ENCODE results near the gene FER. TPM values are rescaled to one million over a fixed set of nuclear protein-coding genes. Genes with fewer than 3 reads are reported as not detected.

The FER gene
- total and polyA plus RNA-seq, 2 of the 8 experiments (the other 6 are each of a cell fraction or from before 2014, with no cell fraction given), result 1.3 to 15.8 TPM

DNA sequence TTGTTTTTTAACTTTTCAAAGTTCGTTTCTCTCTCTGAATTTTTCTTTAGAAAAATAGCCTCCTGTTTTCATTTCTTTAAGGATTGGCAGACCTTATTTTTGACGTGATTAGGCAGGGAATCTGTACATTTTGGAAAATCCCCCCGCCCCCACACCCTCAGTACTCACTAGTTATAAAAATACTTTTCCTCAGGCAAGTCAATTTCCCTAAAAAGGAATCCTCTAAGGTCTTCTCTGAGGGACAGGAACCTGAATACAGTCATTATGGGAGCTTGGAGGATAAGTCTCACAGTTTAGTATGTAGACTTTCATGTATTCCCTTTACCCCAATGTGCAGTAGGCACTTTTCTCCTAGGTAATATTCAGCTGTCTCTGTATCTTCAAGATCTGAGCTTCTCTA, 3.9 kb upstream of the FER start:
- whole genome bisulfite sequencing, 2 experiments (ENCODE audit: extremely low coverage in 1 of 2, insufficient coverage in 1 of 2, insufficient read length in 1 of 2, insufficient replicate concordance in 2 of 2, low coverage in 1 of 2, low lambda C conversion rate in 2 of 2, missing lambda C conversion rate in 1 of 2), result 54% methylated on average over 3 of the region's 3 CpGs; no CpG with 5 or more reads in 1 of the 2 experiments
- CTCF ChIA-PET (ENCODE audit: partially characterized antibody), result no interaction called here
- Histone ChIP-seq H3K23me2 (ENCODE audit: low read depth, low read length) (no peaks in the 10 kb centered on the region), H2BK15ac (ENCODE audit: low read length) (no peak overlapping the region), H3K4me3 (ENCODE audit: extremely low read depth in 1 of 4, insufficient read depth in 2 of 4, low read depth in 3 of 4, low read length in 4 of 4) (no peak overlapping the region), H4K20me1 (replicated peaks in 1 of 2; ENCODE audit: control insufficient read depth in 1 of 2, insufficient read depth in 2 of 2, low read length in 2 of 2) (no peaks in the 10 kb centered on the region), H3K27ac (ENCODE audit: low read depth, low read length) (no peak overlapping the region), H2BK12ac (ENCODE audit: low read depth, low read length) (0 out of 2 replicates have a peak overlapping the region, but pooled peaks have one; percentile 10), H3K18ac (ENCODE audit: extremely low read depth, low read length) (no peak overlapping the region), H3K14ac (ENCODE audit: insufficient read length) (no peak overlapping the region), H2AK5ac (ENCODE audit: low read depth, low read length) (no peak overlapping the region), H3K56ac (replicated peaks; ENCODE audit: insufficient read length, low read depth, low read length) (no peak overlapping the region), H3K9ac (replicated peaks in 1 of 4; ENCODE audit: extremely low read depth in 1 of 4, low read depth in 3 of 4, low read length in 3 of 4) (no peak overlapping the region), H3K4ac (replicated peaks; ENCODE audit: insufficient read length, low read depth, low read length) (no peak overlapping the region), H4K5ac (ENCODE audit: insufficient read length, low read depth, low read length) (no peak overlapping the region), H2AFZ (ENCODE audit: low read length) (peak overlapping the region; percentile 57), H3K4me1 (replicated peaks in 1 of 4; ENCODE audit: control insufficient read depth in 3 of 4, insufficient read depth in 4 of 4, low read length in 3 of 4) (peaks cover 0 to 2% (median 0%) of the 10 kb centered on the region in 4 experiments; a peak in 1 of 7 replicates), H2BK120ac (replicated peaks; ENCODE audit: low read depth, low read length) (no peak overlapping the region), H3K23ac (ENCODE audit: insufficient read length) (no peak overlapping the region), H3K79me2 (ENCODE audit: control insufficient read depth in 1 of 2, insufficient read depth in 2 of 2, low read length in 2 of 2) (no peaks in the 10 kb centered on the region), H3K36me3 (ENCODE audit: control insufficient read depth in 2 of 4, insufficient read depth in 4 of 4, low read length in 3 of 4) (no peaks in the 10 kb centered on the region), H3K9me3 (ENCODE audit: insufficient read depth in 2 of 2, low read depth in 1 of 2, low read length in 1 of 2) (peaks cover 2 to 5% of the 10 kb centered on the region in 2 experiments; a peak in 1 of 4 replicates), H3K79me1 (ENCODE audit: low read depth, low read length) (no peaks in the 10 kb centered on the region), H2BK5ac (ENCODE audit: low read depth, low read length) (peak overlapping the region; percentile 8; the same call in 1 of the 2 replicates), H3K4me2 (ENCODE audit: insufficient read depth in 1 of 2, low read depth in 2 of 2, low read length in 2 of 2) (no peak overlapping the region), H4K8ac (ENCODE audit: extremely low read depth, insufficient read depth, low read length) (no peak overlapping the region), H4K91ac (replicated peaks; ENCODE audit: insufficient read length, low read length) (no peak overlapping the region), H2BK20ac (ENCODE audit: low read length) (no peak overlapping the region), H3K27me3 (replicated peaks in 1 of 4; ENCODE audit: control insufficient read depth in 3 of 4, extremely low read depth in 1 of 4, insufficient read depth in 3 of 4, low read length in 3 of 4) (no peaks in the 10 kb centered on the region)
- DNase-seq (ENCODE audit: low read depth in 1 of 2, low spot score in 2 of 2), result no peak
- no peak for FAIRE-seq
- POLR2A ChIA-PET (ENCODE audit: partially characterized antibody), result interaction anchor here (1.6 to 2.0 kb wide), 2 partner anchors 14 to 16 kb away, joined by 9 read pairs; no protein-coding TSS in a partner anchor
- TF ChIP-seq BCL11A (IDR thresholded peaks at IDR 0.05; ENCODE audit: low read depth in 2 of 2, low read length in 2 of 2), result no peak
- no peak for TF ChIP-seq YY1 (IDR thresholded peaks at IDR 0.05; ENCODE audit: low read depth, low read length)
- no peak for TF ChIP-seq KDM5A (IDR thresholded peaks at IDR 0.05; ENCODE audit: low read length)
- TF ChIP-seq SAP30 (IDR thresholded peaks at IDR 0.05; ENCODE audit: insufficient read depth, insufficient replicate concordance, low read length), result no peak
- TF ChIP-seq HDAC6 (IDR thresholded peaks at IDR 0.05; ENCODE audit: low read depth, low read length), result no peak
- TF ChIP-seq BACH1 (IDR thresholded peaks at IDR 0.05; ENCODE audit: low read length), result no peak
- TF ChIP-seq JUN (IDR thresholded peaks at IDR 0.05; ENCODE audit: low read depth, low read length), result no peak
- no peak for TF ChIP-seq TBP (IDR thresholded peaks at IDR 0.05; ENCODE audit: low read depth, low read length)
